SU-DHL-6 (cell line): ENCODE results near the gene SIKE1.
"Not testable (repeated sequence)": the region's sequence is repeated elsewhere in the genome, so short reads cannot be mapped to it uniquely, and the experiment has no call there.

Experiments
- CTCF ChIP-seq: fragments of 200-600 bp; sonication (generic); IDR thresholded peaks from one replicate; pipeline ENCODE4 v1.5.1; 2017; ENCODE audit warnings: antibody characterized with exemption, mild to moderate bottlenecking, low read length, moderate library complexity; ENCODE audit not compliant: insufficient read depth, poor library complexity, severe bottlenecking
- EZH2phosphoT487 ChIP-seq: fragments of 200-600 bp; sonication (generic), shearing (Covaris generic); conservative IDR thresholded peaks from 2 replicates; pipeline ENCODE4 v1.6.1; 2018; ENCODE audit warnings: mild to moderate bottlenecking, antibody characterized with exemption, low read length, moderate library complexity, mixed read lengths

- not testable (repeated sequence) for TF ChIP-seq CTCF, EZH2phosphoT487
These were observed 24.0 kb upstream of the SIKE1 start for GRCh38 chr1:114804449-114804848.
